Measurements from ENCODE around the gene SAA1. TPM values are rescaled to one million over a fixed set of nuclear protein-coding genes. Genes with fewer than 3 reads are reported as not detected.
"Not testable (repeated sequence)": the region's sequence is repeated elsewhere in the genome, so short reads cannot be mapped to it uniquely, and the experiment has no call there.

SAA1 gene
- total and polyA plus RNA-seq, 10 of the 15 experiments (the other 5 are each of a cell fraction or from before 2014, with no cell fraction given), result 0.36 to 6.9 TPM; not detected in 8

- peaks cover 13% of the 10 kb centered on the region for H3K4me1 ChIP-seq (ENCODE audit: control insufficient read depth, insufficient read depth, low read length)
- H2AFZ ChIP-seq (ENCODE audit: control insufficient read depth, low read depth, low read length); H3K9ac ChIP-seq (ENCODE audit: control insufficient read depth, insufficient read depth, low read length); in situ Hi-C loops (cut with MboI); H3K79me2 ChIP-seq (ENCODE audit: control insufficient read depth, insufficient read depth, low read length); ATAC-seq; H3K4me3 ChIP-seq; CTCF ChIA-PET; intact Hi-C loops (cut with micrococcal nuclease; ENCODE audit: unreplicated experiment); H4K20me1 ChIP-seq (ENCODE audit: control insufficient read depth, insufficient read depth); FAIRE-seq; H3K4me2 ChIP-seq (ENCODE audit: control insufficient read depth, insufficient read depth); DNase-seq (ENCODE audit: low read depth, low spot score); H3K27me3 ChIP-seq (replicated peaks in 1 of 2; ENCODE audit: control insufficient read depth in 2 of 2, insufficient read depth in 2 of 2, low read length in 1 of 2); H3K9me3 ChIP-seq (replicated peaks; ENCODE audit: control insufficient read depth, insufficient read depth, low read length); H3K36me3 ChIP-seq (ENCODE audit: control insufficient read depth in 2 of 2, insufficient read depth in 2 of 2, low read length in 1 of 2); RAD21 ChIA-PET (ENCODE audit: unreplicated experiment); BruUV-seq (replicated peaks); H3K27ac ChIP-seq (ENCODE audit: control insufficient read depth, insufficient read depth); POLR2A ChIA-PET: not testable (repeated sequence)
- WGBS (ENCODE audit: insufficient coverage, insufficient replicate concordance, low lambda C conversion rate, missing lambda C conversion rate), result 84% methylated on average over 8 of the region's 8 CpGs
- SMC1A ChIA-PET (ENCODE audit: uncharacterized antibody, unreplicated experiment), result interaction anchor here (1.8 kb wide), 1 partner anchor 12 kb away, joined by 4 read pairs; no protein-coding TSS in a partner anchor
Observed at GRCh38 chr11:18262681-18263350, 3.2 kb upstream of the SAA1 start.

GRCh38 chr11:18264035-18264434, 2.0 kb upstream of the SAA1 start:
- H3K4me3 ChIP-seq, result no peak overlapping the region
- peak in 1 of 2 experiments; percentile 84; a peak in 2 of 4 replicates for TF ChIP-seq ETV6 (conservative IDR thresholded peaks at IDR 0.05 in 1 of 2, IDR thresholded peaks at IDR 0.05 in 1 of 2; ENCODE audit: borderline replicate concordance in 1 of 2, low read depth in 1 of 2)
- peak; percentile 50 for TF ChIP-seq JUNB (IDR thresholded peaks at IDR 0.05)
- no peak for TF ChIP-seq ZNF207 (IDR thresholded peaks at IDR 0.05; ENCODE audit: borderline replicate concordance)
- peak; percentile 39 for TF ChIP-seq RUNX3 (IDR thresholded peaks at IDR 0.05; ENCODE audit: low read length)
- no TSS peak for BruUV-seq (replicated peaks)
- POLR2A ChIA-PET, result no interaction called here
- H3K4me1 ChIP-seq (ENCODE audit: control insufficient read depth, insufficient read depth, low read length), result peaks cover 20% of the 10 kb centered on the region
- DNase-seq (ENCODE audit: low read depth, low spot score), result peak; percentile 25
- H4K20me1 ChIP-seq (ENCODE audit: control insufficient read depth, insufficient read depth), result no peaks in the 10 kb centered on the region
- in situ Hi-C loops (cut with MboI) (no loop called here), intact Hi-C loops (cut with micrococcal nuclease; ENCODE audit: unreplicated experiment) (no loop called here)
- RAD21 ChIA-PET (ENCODE audit: unreplicated experiment), result interaction anchor here (0.7 to 3.0 kb wide), 2 partner anchors 17 to 20 kb away, joined by 3 to 9 read pairs; no protein-coding TSS in a partner anchor
- no peaks in the 10 kb centered on the region for H3K36me3 ChIP-seq (ENCODE audit: control insufficient read depth in 2 of 2, insufficient read depth in 2 of 2, low read length in 1 of 2)
- H3K79me2 ChIP-seq (ENCODE audit: control insufficient read depth, insufficient read depth, low read length), result no peaks in the 10 kb centered on the region
- no peak for ATAC-seq
- SMC1A ChIA-PET (ENCODE audit: uncharacterized antibody, unreplicated experiment), result interaction anchor here (0.7 to 1.8 kb wide), 2 partner anchors 13 to 17 kb away, joined by 4 to 5 read pairs; no protein-coding TSS in a partner anchor
- H3K9ac ChIP-seq (ENCODE audit: control insufficient read depth, insufficient read depth, low read length), result no peak overlapping the region
- H3K4me2 ChIP-seq (ENCODE audit: control insufficient read depth, insufficient read depth), result peak overlapping the region; percentile 34
- H3K27ac ChIP-seq (ENCODE audit: control insufficient read depth, insufficient read depth), result no peak overlapping the region
- no peak overlapping the region for H2AFZ ChIP-seq (ENCODE audit: control insufficient read depth, low read depth, low read length)
- WGBS (ENCODE audit: insufficient coverage, insufficient replicate concordance, low lambda C conversion rate, missing lambda C conversion rate), result 12% methylated on average over 4 of the region's 4 CpGs
- H3K27me3 ChIP-seq (replicated peaks in 1 of 2; ENCODE audit: control insufficient read depth in 2 of 2, insufficient read depth in 2 of 2, low read length in 1 of 2), result no peaks in the 10 kb centered on the region
- CTCF ChIA-PET, result no interaction called here
- FAIRE-seq, result no peak
- no peaks in the 10 kb centered on the region for H3K9me3 ChIP-seq (replicated peaks; ENCODE audit: control insufficient read depth, insufficient read depth, low read length)

Data from GM12878 (cell line).